Tibial artery (tissue), 4 donors: ENCODE data around the gene FRMD4A.
A peak's percentile ranks its signal among the peaks of the same experiment; 100 is the strongest.

Experiments used
- DNase-seq, 2 donors: peaks; one replicate each; pipeline ENCODE4 v3.0.0-alpha.2; 2019
- H3K27ac ChIP-seq, 2 donors: fragments of 200-600 bp; sonication (generic) in 1 of 2; 1 replicate in 1 of 2; 2 replicates in 1 of 2; pipeline ENCODE4 v1.5.1; 2018 to 2019; ENCODE audit warnings: mild to moderate bottlenecking in 1 of 2
- H3K27me3 ChIP-seq, 2 donors: fragments of 200-600 bp; sonication (generic) in 1 of 2; one replicate each; pipeline versions ENCODE4 v1.5.1 to v1.6.0; 2016 to 2019
- H3K36me3 ChIP-seq, 3 donors: fragments of 200-600 bp; sonication (generic) in 2 of 3; one replicate each; pipeline ENCODE4 v1.5.1; 2016 to 2019; ENCODE audit warnings: mild to moderate bottlenecking in 2 of 3
- H3K4me1 ChIP-seq, 4 donors: fragments of 200-600 bp; sonication (generic) in 2 of 4; 1 replicate in 3 of 4; 2 replicates in 1 of 4; pipeline ENCODE4 v1.5.1; 2016 to 2019
- H3K4me3 ChIP-seq, 2 donors: fragments of 200-600 bp; sonication (generic) in 1 of 2; 1 replicate in 1 of 2; 2 replicates in 1 of 2; pipeline ENCODE4 v1.5.1; 2018 to 2019; ENCODE audit warnings: mild to moderate bottlenecking in 2 of 2
- H3K9me3 ChIP-seq, 3 donors: fragments of 200-600 bp; sonication (generic) in 1 of 3; one replicate each; pipeline ENCODE4 v1.5.1; 2016 to 2019
- CTCF ChIP-seq, 2 experiments: fragments of 200-600 bp in 1 of 2; fragments of 450-650 bp in 1 of 2; IDR thresholded peaks; one replicate each; pipeline ENCODE4 v1.5.1; 2017 to 2019; ENCODE audit warnings: antibody characterized with exemption in 2 of 2, mild to moderate bottlenecking in 1 of 2, moderate library complexity in 1 of 2
- intact Hi-C: fragments of 100-400 bp; cut with DNase I; formaldehyde crosslinking; loops from one replicate; pipeline ENCODE4 v1.15.0; 2023; ENCODE audit warnings: low total_unique reads

Gene FRMD4A

GRCh38 chr10:13699216-13699615 lies 631.5 kb downstream of the FRMD4A start:
- peaks cover 17 to 46% (median 17%) of the 10 kb centered on the region in 3 donors for H3K36me3 ChIP-seq
- no peak overlapping the region for H3K27ac ChIP-seq
- H3K9me3 ChIP-seq: no peaks in the 10 kb centered on the region
- intact Hi-C loops: no loop called here
- no peak for TF ChIP-seq CTCF (IDR thresholded peaks at IDR 0.05)
- no peaks in the 10 kb centered on the region for H3K27me3 ChIP-seq
- no peak overlapping the region for H3K4me3 ChIP-seq
- peaks cover 0 to 16% (median 3%) of the 10 kb centered on the region in 4 donors for H3K4me1 ChIP-seq
- DNase-seq: peak in 1 of 2 donors; percentile 51

- no peaks in the 10 kb centered on the region for H3K27me3 ChIP-seq
- intact Hi-C loops: no loop called here
- no peaks in the 10 kb centered on the region for H3K9me3 ChIP-seq
- no peak for TF ChIP-seq CTCF (IDR thresholded peaks at IDR 0.05)
- H3K4me1 ChIP-seq: peaks cover 0 to 16% (median 3%) of the 10 kb centered on the region in 4 donors
- H3K36me3 ChIP-seq: peaks cover 23 to 56% (median 26%) of the 10 kb centered on the region in 3 donors
- DNase-seq: no peak
- H3K4me3 ChIP-seq: no peak overlapping the region
- H3K27ac ChIP-seq: no peak overlapping the region
Observed at GRCh38 chr10:13698217-13698616, 632.5 kb downstream of the FRMD4A start.

GRCh38 chr10:13696071-13696470 lies 634.7 kb downstream of the FRMD4A start:
- intact Hi-C loops: no loop called here
- H3K4me1 ChIP-seq: peaks cover 0 to 16% (median 0%) of the 10 kb centered on the region in 4 donors
- no peaks in the 10 kb centered on the region for H3K9me3 ChIP-seq
- H3K27me3 ChIP-seq: no peaks in the 10 kb centered on the region
- peaks cover 31 to 74% (median 38%) of the 10 kb centered on the region in 3 donors for H3K36me3 ChIP-seq
- no peak overlapping the region for H3K4me3 ChIP-seq
- no peak for TF ChIP-seq CTCF (IDR thresholded peaks at IDR 0.05)
- DNase-seq: peak in 1 of 2 donors; percentile 6
- H3K27ac ChIP-seq: no peak overlapping the region

GRCh38 chr10:13695588-13695987 lies 635.1 kb downstream of the FRMD4A start:
- Histone ChIP-seq H3K27ac (no peak overlapping the region), H3K36me3 (peaks cover 31 to 79% (median 43%) of the 10 kb centered on the region in 3 donors), H3K9me3 (no peaks in the 10 kb centered on the region)

GRCh38 chr10:13693783-13694700 lies 636.7 kb downstream of the FRMD4A start:
- H3K27me3 ChIP-seq: no peaks in the 10 kb centered on the region
- peaks cover 0 to 13% (median 0%) of the 10 kb centered on the region in 4 donors for H3K4me1 ChIP-seq
- no peaks in the 10 kb centered on the region for H3K9me3 ChIP-seq
- TF ChIP-seq CTCF (IDR thresholded peaks at IDR 0.05): no peak
- H3K36me3 ChIP-seq: peaks cover 31 to 80% (median 42%) of the 10 kb centered on the region in 3 donors
- DNase-seq: peak in 1 of 2 donors; percentile 51
- intact Hi-C loops: no loop called here
- no peak overlapping the region for H3K4me3 ChIP-seq
- H3K27ac ChIP-seq: no peak overlapping the region

More at GRCh38 chr10:13695588-13695987, 635.1 kb downstream of the FRMD4A start:
- Histone ChIP-seq H3K27me3 (no peaks in the 10 kb centered on the region), H3K4me3 (no peak overlapping the region), H3K4me1 (peaks cover 0 to 16% (median 0%) of the 10 kb centered on the region in 4 donors)
- TF ChIP-seq CTCF (IDR thresholded peaks at IDR 0.05): no peak
- intact Hi-C loops: no loop called here
- DNase-seq: peak in 1 of 2 donors; percentile 62
